Sciatic nerve (tissue), 2 donors: Measurements from ENCODE around the gene ARPIN. TPM values are rescaled to one million over a fixed set of nuclear protein-coding genes. Genes with fewer than 3 reads are reported as not detected.
A peak's percentile ranks its signal among the peaks of the same experiment; 100 is the strongest.
"Not testable (repeated sequence)": the region's sequence is repeated elsewhere in the genome, so short reads cannot be mapped to it uniquely, and the experiment has no call there.

Experiments used
- ATAC-seq: fragments of 200-7000 bp; cut with Tn5 transposase; one replicate; pipeline ENCODE4 v1.9.1; 2020; ENCODE audit warnings: mild to moderate bottlenecking, moderate library complexity
- DNase-seq: peaks from one replicate; pipeline ENCODE4 v3.0.0-alpha.2; 2020; ENCODE audit warnings: low spot score
- intact Hi-C: fragments of 100-400 bp; cut with DNase I; formaldehyde crosslinking; loops from one replicate; pipeline ENCODE4 v1.14.2; 2022
- total RNA-seq: library from RNA; stranded (reverse); fragmentation: NEBNext Ultra II Directional; extraction: Animal tissue kit (Norgen Biotek cat#: 25700); gene quantifications from one replicate; pipeline ENCODE4 v1.2.1, GENCODE V29; 2021
- donor health status: DM: no; HTN: no; CAD: no.
- donor health status: DM: no; HTN: no; CAD: no.

The ARPIN gene
- total RNA-seq, 1 donor from 2014 or later: 30.1 TPM

DNA sequence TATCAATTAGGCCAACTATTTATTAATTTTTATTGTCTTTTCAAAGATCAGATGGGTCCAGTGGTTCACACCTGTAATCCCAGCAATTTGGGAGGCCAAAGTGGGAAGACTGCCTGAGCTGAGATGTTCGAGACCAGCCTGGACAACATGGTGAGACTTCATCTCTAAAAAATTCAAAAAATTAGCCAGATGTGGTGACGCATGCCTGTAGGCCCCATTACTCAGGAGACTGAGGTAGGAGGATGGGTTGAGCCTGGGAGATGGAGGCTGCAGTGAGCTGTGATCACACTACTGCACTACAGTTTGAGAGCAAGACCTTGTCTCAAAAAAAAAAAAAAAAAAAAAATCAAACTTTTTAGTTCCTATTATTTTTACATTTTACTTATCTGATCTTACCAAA is 27.1 kb downstream of the ARPIN start:
- no peak for ATAC-seq
- intact Hi-C loops: no loop called here
- DNase-seq: no peak

DNA sequence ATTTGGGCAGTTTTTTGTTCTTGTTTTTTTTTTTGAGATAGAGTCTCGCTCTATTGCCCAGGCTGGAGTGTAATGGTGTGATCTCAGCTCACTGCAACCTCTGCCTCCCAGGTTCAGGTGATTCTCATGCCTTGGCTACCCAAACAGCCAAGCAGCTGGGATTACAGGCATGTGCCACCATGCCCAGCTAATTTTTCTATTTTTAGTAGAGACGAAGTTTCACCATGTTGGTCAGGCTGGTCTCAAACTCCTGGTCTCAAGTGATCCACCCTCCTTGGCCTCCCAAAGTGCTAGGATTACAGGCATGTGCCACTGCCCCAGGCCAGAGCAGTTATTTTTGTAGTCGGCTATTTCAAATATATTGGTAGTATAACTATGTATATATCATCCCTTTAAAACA is 27.6 kb downstream of the ARPIN start:
- ATAC-seq, intact Hi-C loops, DNase-seq: not testable (repeated sequence)

DNA sequence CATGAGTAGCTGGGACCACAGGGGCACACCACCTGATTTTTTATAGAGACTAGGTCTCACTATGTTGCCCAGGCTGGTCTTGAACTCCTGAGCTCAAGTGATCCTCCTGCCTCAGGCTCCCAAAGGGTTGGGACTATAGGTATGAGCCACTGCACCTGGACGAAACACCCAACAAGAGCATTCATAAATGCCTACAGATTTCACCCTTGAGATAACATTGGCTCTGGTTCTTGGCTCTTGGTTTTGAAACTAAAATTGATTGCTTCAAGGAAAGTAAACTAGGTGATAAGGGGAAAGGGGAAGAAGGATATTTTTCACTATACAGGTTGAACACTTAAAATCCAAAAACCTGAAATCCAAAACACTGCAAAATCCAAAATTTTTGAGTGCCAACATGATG is 29.2 kb downstream of the ARPIN start:
- DNase-seq: no peak
- intact Hi-C loops: no loop called here
- ATAC-seq: no peak

GRCh38 chr15:89880727-89881126 is 32.0 kb downstream of the ARPIN start:
- intact Hi-C loops: no loop called here
- DNase-seq (no peak), ATAC-seq (no peak)

- intact Hi-C loops: loop anchor here (10.0 kb wide), 1 partner anchor 114 kb away; no protein-coding TSS in a partner anchor
- ATAC-seq: no peak
- DNase-seq: no peak
Measured at GRCh38 chr15:89878323-89878722, 34.4 kb downstream of the ARPIN start.

DNA sequence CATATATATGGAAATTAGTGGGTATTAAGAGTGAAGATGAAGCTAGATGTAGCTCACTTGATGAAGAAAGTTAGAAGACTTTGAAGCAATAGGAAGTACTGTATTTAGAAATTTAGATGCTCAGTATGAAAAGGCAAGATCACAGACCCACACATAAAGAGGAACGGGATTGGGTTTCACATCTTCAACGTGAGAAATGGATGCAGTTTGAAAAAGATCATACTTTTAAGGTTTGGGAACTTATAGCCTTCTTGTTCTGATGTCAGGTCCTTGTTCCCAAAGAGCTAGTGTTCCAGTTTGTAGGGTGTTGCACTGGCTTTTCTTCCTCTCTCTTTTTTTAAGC is 35.7 kb downstream of the ARPIN start:
- intact Hi-C loops: loop anchor here (10.0 kb wide), 1 partner anchor 112 kb away; no protein-coding TSS in a partner anchor
- DNase-seq (no peak), ATAC-seq (no peak)

GRCh38 chr15:89876396-89877082 is 36.2 kb downstream of the ARPIN start:
- no peak for ATAC-seq
- intact Hi-C loops: loop anchor here (10.0 kb wide), 1 partner anchor 112 kb away; no protein-coding TSS in a partner anchor
- no peak for DNase-seq

DNA sequence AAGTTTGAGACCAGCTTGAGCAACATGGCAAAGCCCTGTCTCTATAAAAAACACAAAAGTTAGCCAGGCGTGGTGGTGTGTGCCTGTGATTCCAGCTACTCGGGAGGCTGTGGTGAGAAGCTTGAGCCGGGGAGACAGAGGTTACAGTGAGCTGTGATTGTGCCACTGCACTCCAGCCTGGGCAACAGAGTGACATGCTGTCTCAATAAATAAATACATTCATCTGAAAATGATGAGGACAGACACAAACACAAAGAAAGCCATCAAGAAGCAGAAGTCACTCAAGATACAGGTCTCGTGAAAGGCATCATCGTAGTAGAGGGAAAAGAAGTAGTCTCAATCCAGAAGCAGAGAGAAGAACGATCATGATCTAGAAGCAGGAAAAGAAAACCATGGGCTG is 37.0 kb downstream of the ARPIN start:
- intact Hi-C loops: loop anchor here (10.0 kb wide), 1 partner anchor 111 kb away; no protein-coding TSS in a partner anchor
- no peak for ATAC-seq
- no peak for DNase-seq

- DNase-seq (peak; percentile 92), ATAC-seq (peak; percentile 97)
- intact Hi-C loops: loop anchor here (10.0 kb wide), 1 partner anchor 110 kb away; no protein-coding TSS in a partner anchor
Measured at GRCh38 chr15:89874926-89875564, 37.7 kb downstream of the ARPIN start.

- ATAC-seq (no peak), DNase-seq (no peak)
- intact Hi-C loops: loop anchor here (10.0 kb wide), 1 partner anchor 106 kb away; no protein-coding TSS in a partner anchor
Measured at GRCh38 chr15:89870688-89871288, 42.0 kb downstream of the ARPIN start.

GRCh38 chr15:89870006-89870405 is 42.7 kb downstream of the ARPIN start:
- intact Hi-C loops: loop anchor here (10.0 kb wide), 1 partner anchor 105 kb away; no protein-coding TSS in a partner anchor
- ATAC-seq: no peak
- DNase-seq: no peak

DNA sequence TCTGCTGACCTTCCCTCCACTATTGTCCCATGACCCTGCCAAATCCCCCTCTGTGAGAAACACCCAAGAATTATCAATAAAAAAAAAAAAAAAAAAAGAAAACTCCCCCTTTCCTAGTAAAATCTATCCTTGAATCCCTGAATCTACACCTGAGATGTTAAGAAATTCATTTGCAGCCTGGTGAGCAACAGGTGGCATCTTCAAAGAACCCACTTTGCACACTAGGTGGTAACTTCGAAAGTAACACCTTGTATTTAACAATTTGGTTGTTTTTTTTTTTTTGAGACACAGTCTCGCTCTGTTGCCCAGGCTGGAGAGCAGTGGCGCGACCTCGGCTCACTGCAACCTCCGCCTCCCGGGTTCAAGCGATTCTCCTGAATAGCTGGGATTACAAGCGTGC is 43.3 kb downstream of the ARPIN start:
- intact Hi-C loops, DNase-seq, ATAC-seq: not testable (repeated sequence)

GRCh38 chr15:89864958-89865739 is 47.6 kb downstream of the ARPIN start:
- ATAC-seq (no peak), DNase-seq (no peak)
- intact Hi-C loops: no loop called here

DNA sequence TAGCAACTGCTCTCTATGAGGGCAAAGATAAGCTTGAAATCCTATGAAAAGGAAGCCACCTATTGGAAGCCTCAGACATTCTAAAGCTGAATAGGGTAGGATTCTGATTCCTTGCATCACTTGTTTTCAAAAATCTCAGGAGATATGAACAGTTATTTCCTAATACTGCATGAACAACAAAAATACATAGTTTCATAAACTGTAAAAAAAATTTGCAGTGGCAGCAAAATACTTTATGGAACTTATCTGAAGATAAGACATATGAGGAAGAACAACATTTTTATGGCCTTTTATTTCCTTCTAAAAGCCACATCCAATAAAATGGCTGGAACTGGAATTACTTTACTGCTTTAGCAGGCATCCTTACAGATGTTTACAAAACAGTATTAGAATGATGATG is 48.8 kb downstream of the ARPIN start:
- intact Hi-C loops: no loop called here
- ATAC-seq (peak; percentile 45), DNase-seq (no peak)

GRCh38 chr15:89860891-89861290 is 51.9 kb downstream of the ARPIN start:
- ATAC-seq (no peak), DNase-seq (no peak)
- intact Hi-C loops: no loop called here

GRCh38 chr15:89860431-89860830 is 52.3 kb downstream of the ARPIN start:
- ATAC-seq (no peak), DNase-seq (no peak)
- intact Hi-C loops: no loop called here

DNA sequence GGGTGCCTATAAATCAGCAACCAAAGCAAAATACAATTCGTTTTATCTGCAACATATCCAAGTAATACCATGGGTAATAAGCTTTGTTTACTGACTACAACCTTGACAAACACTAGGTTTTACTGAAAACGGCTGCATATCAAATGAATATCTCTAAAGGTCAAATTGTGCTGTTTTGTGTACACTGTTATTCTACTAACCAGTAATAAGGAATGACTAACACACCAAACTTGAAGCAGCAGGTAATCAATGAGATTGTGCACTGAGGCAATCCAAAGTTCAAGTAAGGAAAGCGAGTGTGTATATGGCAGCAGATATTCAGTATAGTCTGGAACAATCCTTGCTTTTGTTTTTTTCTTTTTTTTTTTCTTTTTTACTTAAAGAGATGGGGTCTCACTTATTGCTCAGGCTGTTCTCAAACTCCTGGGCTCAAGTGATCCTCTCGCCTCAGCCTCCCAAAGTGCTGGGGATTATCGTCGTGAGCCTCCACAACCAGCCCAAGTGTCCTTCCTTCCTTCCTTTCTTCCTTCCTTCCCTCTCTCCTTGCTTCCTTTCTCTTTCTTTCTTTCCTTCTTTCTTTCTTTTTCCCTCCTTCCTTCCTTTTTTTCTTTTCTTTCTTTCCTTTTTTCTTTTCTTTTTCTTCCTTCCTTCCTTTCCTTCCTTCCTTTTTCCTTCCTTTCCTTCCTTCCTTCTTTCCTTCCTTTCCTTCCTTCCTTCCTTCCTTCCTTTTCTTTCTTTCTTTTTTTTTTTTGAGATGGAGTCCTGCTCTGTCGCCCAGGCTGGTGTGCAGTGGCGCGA is 53.9 kb downstream of the ARPIN start:
- no peak for DNase-seq
- no peak for ATAC-seq
- intact Hi-C loops: no loop called here

- DNase-seq: no peak
- intact Hi-C loops: no loop called here
- no peak for ATAC-seq
Measured at GRCh38 chr15:89857673-89858072, 55.1 kb downstream of the ARPIN start.

DNA sequence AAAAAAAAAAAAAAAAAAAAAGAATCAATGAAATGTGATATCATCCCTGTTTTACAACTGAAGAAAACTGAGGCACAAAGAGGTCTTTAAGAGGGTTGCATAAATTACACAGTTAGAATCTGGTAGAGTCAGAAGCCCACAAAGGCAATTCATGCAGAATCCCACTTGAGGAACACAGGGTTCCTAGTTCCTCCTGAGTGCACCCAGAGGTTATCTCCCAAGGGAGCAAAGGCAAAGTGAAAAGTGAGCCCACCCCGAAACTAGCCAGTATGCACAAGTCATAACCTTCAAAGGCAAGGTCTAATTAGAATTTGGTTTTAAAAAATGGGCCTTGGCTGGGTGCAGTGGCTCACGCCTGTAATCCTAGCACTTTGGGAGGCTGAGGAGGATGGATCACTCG is 56.8 kb downstream of the ARPIN start:
- DNase-seq (no peak), ATAC-seq (no peak)
- intact Hi-C loops: no loop called here
